PC-3 (cell line): ENCODE measurements around the gene CYP2E1. TPM values are rescaled to one million over a fixed set of nuclear protein-coding genes. Genes with fewer than 3 reads are reported as not detected.
"Not testable (repeated sequence)": the region's sequence is repeated elsewhere in the genome, so short reads cannot be mapped to it uniquely, and the experiment has no call there.

ENCODE experiments used
- ATAC-seq: fragments of 200-7000 bp; cut with Tn5 transposase; 2 replicates; pipeline ENCODE4 v1.9.1; 2020; ENCODE audit warnings: mild to moderate bottlenecking, moderate library complexity
- BruUV-seq: library from RNA; stranded (reverse); fragments of 400-500 nt; replicated peaks from 2 replicates; lab custom pipeline; 2021; lab: Mats Ljungman, UMichigan
- CTCF ChIA-PET: fragments of 300-600 bp; sonication (Branson Sonifier 250); formaldehyde crosslinking; loops from one replicate; lab custom pipeline; 2022; ENCODE audit warnings: antibody characterized with exemption; lab: Charles Lee
- POLR2A ChIA-PET: fragments of 300-600 bp; sonication (Branson Sonifier 250); formaldehyde crosslinking; loops from one replicate; lab custom pipeline; 2022; ENCODE audit warnings: antibody characterized with exemption; ENCODE audit not compliant: unreplicated experiment; lab: Charles Lee
- DNase-seq: peaks from one replicate; pipeline ENCODE4 v3.0.0-alpha.2; 2015
- H2AFZ ChIP-seq: fragments of 300-600 bp; sonication (generic); 2 replicates; pipeline ENCODE4 v1.6.0; 2016; ENCODE audit warnings: antibody characterized with exemption, low read length
- H3F3A ChIP-seq: fragments of 300-600 bp; sonication (generic); one replicate; pipeline ENCODE4 v1.6.0; 2017; ENCODE audit warnings: antibody characterized with exemption, low read length, control low read depth, mild to moderate bottlenecking; ENCODE audit not compliant: unreplicated experiment
- H3K27ac ChIP-seq: fragments of 300-600 bp; sonication (generic); 2 replicates; pipeline ENCODE4 v1.5.1; 2016; ENCODE audit warnings: mild to moderate bottlenecking, low read length
- H3K27me3 ChIP-seq: fragments of 300-600 bp; sonication (generic); 2 replicates; pipeline ENCODE4 v1.6.1; 2016; ENCODE audit warnings: low read length, mixed read lengths
- H3K36me3 ChIP-seq: fragments of 300-600 bp; sonication (generic); 2 replicates; pipeline ENCODE4 v1.6.1; 2016; ENCODE audit warnings: low read depth, mixed run types, low read length, mixed read lengths
- H3K4me1 ChIP-seq: fragments of 300-600 bp; sonication (generic); 2 replicates; pipeline ENCODE4 v1.5.1; 2016; ENCODE audit warnings: low read length; ENCODE audit not compliant: insufficient read depth
- H3K4me2 ChIP-seq: fragments of 300-600 bp; sonication (generic); 2 replicates; pipeline ENCODE4 v1.6.0; 2016; ENCODE audit warnings: low read length
- H3K4me3 ChIP-seq: fragments of 300-600 bp; sonication (generic); 2 replicates; pipeline ENCODE4 v1.5.1; 2016; ENCODE audit warnings: mild to moderate bottlenecking, low read length, mixed read lengths
- H3K79me2 ChIP-seq: fragments of 300-600 bp; sonication (generic); 2 replicates; pipeline ENCODE4 v1.6.1; 2017; ENCODE audit warnings: low read length, mixed read lengths
- H3K9ac ChIP-seq: fragments of 300-600 bp; sonication (generic); 2 replicates; pipeline ENCODE4 v1.6.0; 2016; ENCODE audit warnings: mild to moderate bottlenecking, low read length
- H3K9me2 ChIP-seq: fragments of 300-600 bp; sonication (generic); replicated peaks from 2 replicates; pipeline ENCODE4 v1.6.1; 2016; ENCODE audit warnings: mixed run types, low read length, mixed read lengths
- H3K9me3 ChIP-seq: fragments of 300-600 bp; sonication (generic); 2 replicates; pipeline ENCODE4 v1.6.1; 2016; ENCODE audit warnings: low read length, mixed read lengths
- H4K20me1 ChIP-seq: fragments of 300-600 bp; sonication (generic); 2 replicates; pipeline ENCODE4 v1.6.1; 2016; ENCODE audit warnings: low read length, mixed read lengths
- intact Hi-C: fragments of 100-400 bp; cut with micrococcal nuclease; formaldehyde crosslinking; loops from 2 replicates; pipeline ENCODE4 v1.9.0; 2023
- total RNA-seq: library from RNA; depleted of rRNA; stranded (reverse); fragments of >200 nt; gene quantifications from 2 replicates; pipeline ENCODE4 v1.2.3, GENCODE V29; 2014; rRNA removed

CYP2E1 gene
- total RNA-seq, 1 experiment from 2014 or later, result 4.2 TPM

DNA sequence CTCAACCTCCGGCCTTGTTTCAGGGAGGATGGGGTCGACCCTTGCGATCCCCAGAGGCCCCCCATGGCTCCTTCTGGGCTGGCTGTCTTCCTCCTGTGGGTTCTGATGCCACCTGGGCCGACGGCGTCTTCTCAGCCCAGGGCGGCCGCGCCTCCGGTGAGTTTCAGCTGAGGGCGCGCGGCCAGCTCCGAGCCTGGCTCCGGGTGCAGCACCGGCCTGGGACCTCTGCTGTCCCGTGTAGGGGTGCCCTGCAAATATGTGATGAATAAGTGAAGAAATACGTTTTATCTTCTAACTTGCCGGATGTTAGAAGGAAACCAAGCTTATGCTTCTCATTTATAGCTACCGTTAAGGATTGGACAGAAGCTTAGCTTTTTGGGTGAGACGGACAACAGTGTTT is 42.6 kb downstream of the CYP2E1 start:
- H3K9me2 ChIP-seq, H3K9ac ChIP-seq, DNase-seq, H3K9me3 ChIP-seq, H2AFZ ChIP-seq, H4K20me1 ChIP-seq, H3K36me3 ChIP-seq, H3K27ac ChIP-seq, BruUV-seq, ATAC-seq, intact Hi-C loops, H3F3A ChIP-seq, H3K4me2 ChIP-seq, H3K27me3 ChIP-seq, H3K79me2 ChIP-seq, POLR2A ChIA-PET, H3K4me1 ChIP-seq, H3K4me3 ChIP-seq, CTCF ChIA-PET: not testable (repeated sequence)

DNA sequence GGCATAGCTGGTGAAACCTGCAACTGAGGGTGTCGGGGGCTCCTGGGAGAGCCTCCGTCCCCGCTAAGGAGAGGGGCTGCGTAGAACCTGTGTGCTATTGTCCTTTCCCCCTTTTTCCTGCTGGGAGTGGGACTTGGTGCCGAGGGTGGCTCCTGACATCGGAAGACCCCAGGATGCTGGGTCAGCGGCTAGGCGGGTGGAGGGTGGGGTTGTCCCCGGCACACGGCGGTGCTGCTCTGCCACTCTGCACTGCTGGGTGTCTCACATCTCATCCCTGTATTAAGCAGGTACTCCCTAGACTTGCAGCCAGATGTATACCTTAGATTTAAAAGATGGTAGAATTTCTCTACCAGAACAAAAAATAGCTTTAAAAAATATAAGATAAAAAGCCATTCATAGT is 44.9 kb downstream of the CYP2E1 start:
- H3K36me3 ChIP-seq, H3K9ac ChIP-seq, H3K27me3 ChIP-seq, H3K9me2 ChIP-seq, CTCF ChIA-PET, H3F3A ChIP-seq, H2AFZ ChIP-seq, POLR2A ChIA-PET, H3K9me3 ChIP-seq, H3K4me1 ChIP-seq, intact Hi-C loops, H3K4me2 ChIP-seq, DNase-seq, H3K79me2 ChIP-seq, ATAC-seq, H3K27ac ChIP-seq, BruUV-seq, H4K20me1 ChIP-seq, H3K4me3 ChIP-seq: not testable (repeated sequence)

DNA sequence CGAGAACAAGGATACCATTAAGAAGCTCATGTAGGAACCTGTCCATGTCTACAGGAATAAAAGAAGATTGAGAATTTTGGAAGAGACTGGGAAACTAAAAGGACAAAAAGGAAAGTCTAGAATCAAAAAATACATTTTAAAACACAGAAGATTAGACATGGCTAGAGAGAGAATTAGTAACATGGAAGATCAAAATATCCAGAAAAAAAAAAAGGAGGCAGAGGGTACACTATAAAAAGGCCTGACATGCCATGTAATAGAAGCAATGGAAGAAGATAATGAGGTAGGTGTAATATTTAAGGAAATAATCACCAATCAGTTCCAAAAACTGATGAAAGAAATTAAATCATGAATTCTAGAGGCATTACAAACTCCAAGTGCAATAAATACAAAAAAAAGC is 46.3 kb downstream of the CYP2E1 start:
- not testable (repeated sequence) for BruUV-seq

DNA sequence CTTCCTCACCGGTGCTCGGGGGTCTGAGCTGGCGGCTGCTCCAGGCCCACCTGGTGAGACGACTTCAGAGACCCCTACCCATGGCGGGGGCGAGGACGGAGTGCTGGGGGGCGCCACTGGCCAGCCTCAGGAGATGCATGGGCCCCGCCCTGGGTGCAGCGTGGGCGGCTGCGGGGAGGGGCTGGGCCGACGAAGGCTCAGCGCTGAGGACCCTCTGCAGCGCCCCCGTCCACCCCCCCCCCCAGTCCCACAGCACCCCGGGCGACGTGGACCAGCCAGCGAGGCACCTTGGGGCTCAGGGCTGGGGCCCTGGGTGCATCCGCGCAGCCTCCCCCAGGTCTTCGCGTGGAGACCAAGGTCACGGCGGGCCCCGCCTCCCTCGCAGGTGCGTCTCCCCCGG is 49.9 kb downstream of the CYP2E1 start:
- H3K9me2 ChIP-seq, H4K20me1 ChIP-seq, POLR2A ChIA-PET, H3F3A ChIP-seq, CTCF ChIA-PET, H3K4me1 ChIP-seq, H3K27me3 ChIP-seq, H3K4me3 ChIP-seq, intact Hi-C loops, H2AFZ ChIP-seq, DNase-seq, ATAC-seq, BruUV-seq, H3K79me2 ChIP-seq, H3K9ac ChIP-seq, H3K4me2 ChIP-seq, H3K27ac ChIP-seq, H3K9me3 ChIP-seq, H3K36me3 ChIP-seq: not testable (repeated sequence)

More for the DNA sequence above, 46.3 kb downstream of the CYP2E1 start:
- H3K4me2 ChIP-seq, H3K9ac ChIP-seq, H3K36me3 ChIP-seq, H3K9me2 ChIP-seq, H3K79me2 ChIP-seq, H3K4me3 ChIP-seq, H3K27me3 ChIP-seq, H3F3A ChIP-seq, intact Hi-C loops, ATAC-seq, H3K9me3 ChIP-seq, H3K4me1 ChIP-seq, CTCF ChIA-PET, H3K27ac ChIP-seq, POLR2A ChIA-PET, H2AFZ ChIP-seq, DNase-seq, H4K20me1 ChIP-seq: not testable (repeated sequence)

Other genes starting within 250 kb of the CYP2E1 start
- gene TUBGCP2, start 218.5 kb upstream of the CYP2E1 start, total RNA-seq, result 72.9 and 84.4 TPM in 2 replicates
- 78.4 and 84.3 TPM in 2 replicates for gene ZNF511, start 218.4 kb upstream of the CYP2E1 start, total RNA-seq
- not detected in 2 replicates for gene CALY, start 190.5 kb upstream of the CYP2E1 start, total RNA-seq
- gene PRAP1, start 180.0 kb upstream of the CYP2E1 start, total RNA-seq, result not detected in 2 replicates
- 33.3 and 40.0 TPM in 2 replicates for gene FUOM, start 169.3 kb upstream of the CYP2E1 start, total RNA-seq
- 114 and 120 TPM in 2 replicates for gene ECHS1, start 154.0 kb upstream of the CYP2E1 start, total RNA-seq
- 3.7 and 4.1 TPM in 2 replicates for gene PAOX, start 148.1 kb upstream of the CYP2E1 start, total RNA-seq
- 38.8 and 39.4 TPM in 2 replicates for gene MTG1, start 133.2 kb upstream of the CYP2E1 start, total RNA-seq
- not detected in 2 replicates for gene SPRN, start 102.7 kb upstream of the CYP2E1 start, total RNA-seq
- gene SCART1, start 73.4 kb upstream of the CYP2E1 start, total RNA-seq, result 2.4 and 5.1 TPM in 2 replicates
- not detected in 2 replicates for gene SYCE1, start 38.2 kb downstream of the CYP2E1 start, total RNA-seq
- gene FRG2B, start 99.4 kb downstream of the CYP2E1 start, total RNA-seq, result not detected in 2 replicates